T47D (cell line): ENCODE measurements around the gene FKBP15.
"Not testable (repeated sequence)": the region's sequence is repeated elsewhere in the genome, so short reads cannot be mapped to it uniquely, and the experiment has no call there.

Experiments used
- DNase-seq, 2 experiments: peaks; one replicate each; pipeline versions ENCODE4 v3.0.0 to v3.0.0-alpha.2; 2011 to 2012; ENCODE audit warnings: low read depth in 1 of 2, low spot score in 1 of 2
- JUND ChIP-seq: IDR thresholded peaks from 2 replicates; pipeline ENCODE4 v1.6.1; 2012; ENCODE audit warnings: low read depth
- in situ Hi-C: cut with HindIII; loops from 2 replicates; pipeline ENCODE4 v1.10.0; 2016; ENCODE audit warnings: low sequenced_read_pairs, low pct_unique_long_range_greater_than_20kb

Gene FKBP15

GRCh38 chr9:113163001-113163400 lies 58.1 kb downstream of the FKBP15 start:
- DNase-seq, result no peak
- in situ Hi-C loops, result no loop called here
- no peak for TF ChIP-seq JUND

DNA sequence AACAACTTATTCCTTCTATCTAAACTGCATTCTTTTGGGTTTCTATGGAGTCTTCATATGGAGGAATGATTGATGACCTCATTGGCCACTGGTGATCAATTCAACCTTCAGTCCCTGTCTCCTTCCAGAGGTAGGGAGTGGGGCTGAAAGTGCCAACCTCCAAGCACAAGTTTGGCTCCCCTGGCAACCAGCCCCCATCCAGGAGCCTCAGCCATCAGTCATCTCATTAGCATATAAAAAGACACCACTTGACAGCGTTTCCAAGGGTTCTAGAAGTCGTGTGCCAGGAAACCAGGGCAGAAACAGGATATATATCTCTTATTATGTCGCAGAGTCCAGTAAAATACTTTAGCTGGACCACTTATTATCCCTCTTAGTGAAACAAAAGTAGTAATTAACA lies 60.5 kb downstream of the FKBP15 start:
- no peak for TF ChIP-seq JUND
- in situ Hi-C loops, result no loop called here
- no peak for DNase-seq

DNA sequence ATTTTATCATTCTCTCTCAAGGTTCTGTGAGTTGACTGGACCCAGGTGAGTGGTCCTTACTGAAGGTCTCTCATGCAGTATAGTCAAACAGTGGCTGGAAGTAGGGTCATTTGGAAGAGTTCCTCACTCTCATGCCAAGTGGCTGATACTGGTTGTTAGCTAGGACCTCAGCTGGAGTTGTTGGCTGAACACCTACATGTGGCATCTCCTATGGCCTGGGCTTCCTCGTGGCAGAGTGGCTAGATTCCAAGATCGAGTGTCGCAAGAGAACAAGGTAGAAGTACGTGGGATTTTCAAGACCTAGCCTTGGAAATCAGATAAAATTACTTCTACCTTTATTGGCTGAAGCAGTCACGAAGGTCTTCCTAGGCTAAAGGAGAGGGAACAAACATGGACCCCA lies 62.6 kb downstream of the FKBP15 start:
- TF ChIP-seq JUND, result no peak
- in situ Hi-C loops, result no loop called here
- DNase-seq, result no peak

DNA sequence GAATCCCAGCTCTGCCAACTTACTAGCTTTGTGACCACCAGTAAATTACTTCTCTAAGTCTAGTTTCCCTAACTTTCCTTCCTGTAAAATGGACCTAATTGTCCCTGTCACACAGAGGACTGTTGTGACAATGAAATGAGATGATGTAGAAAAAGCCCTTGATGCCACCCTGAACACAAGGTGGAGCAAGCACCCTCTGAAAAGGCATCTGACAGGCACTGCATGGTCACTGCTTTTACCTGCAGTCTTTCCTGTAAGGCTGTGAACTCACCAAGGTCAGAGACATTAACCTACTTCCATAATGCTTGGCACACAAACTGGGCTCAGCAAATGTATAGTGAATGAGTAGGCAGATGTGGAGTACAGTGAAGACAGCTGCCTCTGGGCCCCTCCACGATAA lies 64.2 kb downstream of the FKBP15 start:
- in situ Hi-C loops, result no loop called here
- TF ChIP-seq JUND, result no peak
- peak in 1 of 2 experiments; percentile 52 for DNase-seq

DNA sequence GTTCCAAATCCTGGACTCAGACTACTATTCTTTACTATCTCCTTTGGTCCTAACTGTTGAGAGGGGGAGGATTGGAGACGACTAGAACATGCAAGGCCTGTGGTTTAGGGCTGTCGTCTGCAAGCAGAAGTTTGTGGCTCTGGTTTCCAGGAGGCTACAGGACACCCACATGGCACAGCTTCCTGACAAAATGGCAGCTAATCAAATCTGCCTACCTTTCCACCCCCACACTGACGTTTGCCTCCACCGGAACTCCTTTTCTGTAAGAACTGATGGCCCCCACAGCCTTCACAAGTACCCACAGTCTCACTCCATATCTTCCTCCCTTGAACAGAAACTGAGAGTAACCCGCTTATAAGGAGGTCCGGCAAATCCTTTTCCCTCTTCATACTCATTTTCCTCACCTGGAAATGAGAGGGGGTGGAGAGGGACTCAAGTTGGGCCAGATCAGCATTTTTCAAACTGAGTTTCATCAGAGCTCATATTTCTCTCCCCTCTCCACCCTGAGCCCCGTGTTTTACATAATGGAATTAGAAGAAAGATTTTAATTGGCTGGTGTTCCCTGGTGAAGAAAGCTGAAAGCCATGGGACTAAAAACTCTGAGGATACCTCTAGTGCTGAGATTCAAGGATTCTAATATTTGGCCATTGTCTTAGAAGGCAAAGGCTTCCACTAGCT lies 65.0 kb downstream of the FKBP15 start:
- DNase-seq, result no peak
- TF ChIP-seq JUND, result no peak
- in situ Hi-C loops, result no loop called here

DNA sequence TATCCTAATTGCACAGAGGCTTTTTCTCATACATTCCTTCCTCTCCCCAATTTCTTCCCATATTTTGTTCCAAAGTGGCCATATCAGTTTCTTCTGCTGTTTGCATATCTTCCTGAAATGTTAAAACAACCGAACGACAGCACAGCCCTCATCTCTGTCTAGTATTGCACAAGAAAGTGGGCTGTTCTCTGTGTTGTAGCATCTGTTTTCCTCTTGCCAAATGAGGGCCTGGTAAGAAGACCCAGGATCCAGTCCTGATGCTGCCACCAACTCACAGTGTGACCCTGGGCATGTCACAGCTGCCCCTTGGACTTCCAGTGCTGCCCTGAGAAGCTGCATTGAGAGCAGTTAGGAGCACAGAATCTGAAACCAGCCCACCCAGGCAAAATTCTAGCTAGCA lies 66.1 kb downstream of the FKBP15 start:
- in situ Hi-C loops, result no loop called here
- DNase-seq, result no peak
- TF ChIP-seq JUND, result no peak

DNA sequence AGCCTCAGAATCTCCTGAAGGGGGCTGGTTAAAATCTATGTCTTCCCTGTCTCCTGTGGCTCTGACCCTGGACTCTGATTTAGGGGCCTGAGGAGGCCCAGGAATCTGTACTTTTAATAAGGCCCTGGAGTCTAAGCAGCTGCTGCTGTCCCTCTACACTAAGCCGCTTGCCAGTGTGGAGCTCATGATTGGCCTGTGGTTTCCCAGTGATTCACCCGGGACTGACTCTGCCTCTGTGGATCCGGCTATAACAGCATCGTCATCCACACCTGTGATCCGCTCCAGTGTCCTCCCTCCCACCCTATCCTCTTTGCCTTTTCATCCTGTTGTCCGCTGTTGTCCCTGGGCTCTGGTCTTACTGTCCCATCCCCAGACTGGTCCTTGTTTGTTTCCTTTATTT lies 66.6 kb downstream of the FKBP15 start:
- in situ Hi-C loops, result no loop called here
- no peak for DNase-seq
- no peak for TF ChIP-seq JUND

DNA sequence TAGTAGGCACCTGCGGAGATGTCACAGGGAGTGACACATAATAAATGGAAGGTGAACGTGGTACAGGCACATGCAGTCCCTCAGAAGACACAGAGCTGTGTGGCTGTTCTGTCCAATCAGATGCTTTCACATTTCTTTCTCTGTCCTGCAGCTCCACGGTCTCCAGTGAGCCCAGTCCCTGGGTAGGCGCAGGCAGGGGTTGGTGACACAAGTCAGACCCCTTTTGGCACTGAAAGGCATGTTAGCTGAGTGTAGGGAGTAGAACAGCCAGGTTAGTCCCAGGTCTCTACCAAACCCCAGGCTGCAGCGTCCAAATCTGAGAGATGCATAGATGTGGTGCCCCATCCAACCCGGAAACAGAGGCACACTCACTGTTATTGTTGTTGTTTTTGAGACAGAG lies 67.5 kb downstream of the FKBP15 start:
- in situ Hi-C loops, result no loop called here
- no peak for TF ChIP-seq JUND
- no peak for DNase-seq

GRCh38 chr9:113152699-113153098 lies 68.4 kb downstream of the FKBP15 start:
- no peak for TF ChIP-seq JUND
- DNase-seq, result peak in 1 of 2 experiments; percentile 28
- in situ Hi-C loops, result no loop called here

DNA sequence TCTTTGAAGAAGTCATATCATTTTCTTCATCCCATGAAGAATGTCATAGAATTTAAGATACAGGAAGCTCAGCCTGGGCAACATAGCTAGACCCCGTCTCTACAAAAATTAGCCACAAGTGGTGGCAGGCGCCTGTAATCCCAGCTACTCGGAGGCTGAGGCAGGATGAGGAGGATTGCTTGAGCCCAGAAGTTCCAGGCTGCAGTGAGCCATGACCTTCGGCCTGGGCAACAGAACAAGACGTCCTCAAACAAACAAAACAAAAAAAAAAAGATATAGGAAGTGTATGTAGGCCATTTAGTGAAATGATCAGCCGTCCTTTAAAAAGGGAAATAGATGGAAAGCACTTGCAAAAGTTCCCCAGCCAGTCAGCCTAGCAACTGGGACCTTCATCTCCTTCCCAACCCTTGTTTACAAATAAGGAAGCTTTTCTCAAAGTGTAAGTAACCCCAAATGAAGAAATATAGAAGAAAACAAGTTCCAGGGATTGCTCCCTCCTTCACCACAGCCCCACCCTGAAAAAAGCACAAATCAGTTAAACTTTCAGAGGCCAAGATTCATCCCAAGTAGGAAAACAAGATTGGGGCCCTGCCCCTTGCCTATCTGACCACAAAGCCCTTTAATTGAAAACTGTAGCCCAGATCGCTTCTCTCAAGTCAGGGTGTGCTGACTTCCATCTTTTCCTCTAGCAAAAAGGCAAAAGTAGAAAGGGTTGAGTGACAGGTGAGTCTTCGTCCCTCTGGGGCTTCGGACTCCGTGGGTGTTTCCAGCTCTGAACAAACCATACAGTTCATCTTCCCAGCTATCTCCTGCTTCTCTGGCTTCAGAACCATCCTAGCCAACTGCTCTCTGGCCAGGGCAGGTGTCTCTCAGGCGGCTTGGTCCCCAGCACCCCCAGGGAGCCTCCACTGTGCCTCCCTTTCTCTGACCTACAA lies 69.1 kb downstream of the FKBP15 start:
- DNase-seq, result no peak
- TF ChIP-seq JUND, result no peak
- in situ Hi-C loops, result no loop called here

GRCh38 chr9:113150670-113151611 lies 70.1 kb downstream of the FKBP15 start, which contains the start of gene SLC31A2:
Gene SLC31A2 (plus strand): TSS chr9:113151007. CDS start chr9:113151075, 68 bp downstream.
- in situ Hi-C loops, result no loop called here
- peak; percentile 87 to 92 for DNase-seq
- TF ChIP-seq JUND, result no peak

GRCh38 chr9:113149561-113149960 lies 71.5 kb downstream of the FKBP15 start:
- DNase-seq, in situ Hi-C loops: not testable (repeated sequence)
